ENCODE results near the gene MAML2.

DNA sequence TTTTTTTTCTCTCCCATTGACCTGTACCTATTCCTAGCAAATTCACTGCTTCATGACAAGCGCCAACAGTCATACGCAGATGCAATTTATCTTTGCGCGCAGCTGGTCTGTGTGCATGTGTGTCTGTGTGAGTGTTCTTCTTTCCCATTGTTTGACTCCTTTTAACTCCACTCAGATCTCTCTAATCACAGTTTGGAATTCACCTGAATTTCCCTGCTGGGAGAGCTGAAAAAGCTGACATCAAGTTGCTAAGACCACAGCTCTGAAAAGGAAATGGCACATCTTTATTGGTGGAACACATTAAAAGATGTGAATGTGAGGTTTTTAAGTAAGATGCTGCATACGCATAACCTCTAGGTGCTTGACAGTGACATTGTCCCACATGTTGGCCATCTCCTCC, 231.7 kb downstream of the MAML2 start:
- TF ChIP-seq RNF2 (IDR thresholded peaks at IDR 0.05) (no peak), EZH2 (IDR thresholded peaks at IDR 0.05; ENCODE audit: borderline replicate concordance, low read depth, low read length) (no peak), PHF20 (IDR thresholded peaks at IDR 0.05; ENCODE audit: partially characterized antibody) (no peak), ZNF778 (CRISPR knock-in tag; IDR thresholded peaks at IDR 0.05) (no peak), ZNF77 (CRISPR knock-in tag; IDR thresholded peaks at IDR 0.05) (no peak)
- TF ChIP-seq, protein P1, sequence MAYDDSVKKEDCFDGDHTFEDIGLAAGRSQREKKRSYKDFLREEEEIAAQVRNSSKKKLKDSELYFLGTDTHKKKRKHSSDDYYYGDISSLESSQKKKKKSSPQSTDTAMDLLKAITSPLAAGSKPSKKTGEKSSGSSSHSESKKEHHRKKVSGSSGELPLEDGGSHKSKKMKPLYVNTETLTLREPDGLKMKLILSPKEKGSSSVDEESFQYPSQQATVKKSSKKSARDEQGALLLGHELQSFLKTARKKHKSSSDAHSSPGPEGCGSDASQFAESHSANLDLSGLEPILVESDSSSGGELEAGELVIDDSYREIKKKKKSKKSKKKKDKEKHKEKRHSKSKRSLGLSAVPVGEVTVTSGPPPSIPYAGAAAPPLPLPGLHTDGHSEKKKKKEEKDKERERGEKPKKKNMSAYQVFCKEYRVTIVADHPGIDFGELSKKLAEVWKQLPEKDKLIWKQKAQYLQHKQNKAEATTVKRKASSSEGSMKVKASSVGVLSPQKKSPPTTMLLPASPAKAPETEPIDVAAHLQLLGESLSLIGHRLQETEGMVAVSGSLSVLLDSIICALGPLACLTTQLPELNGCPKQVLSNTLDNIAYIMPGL (CRISPR knock-in tag; IDR thresholded peaks at IDR 0.05), result no peak
- TF ChIP-seq, protein P2, sequence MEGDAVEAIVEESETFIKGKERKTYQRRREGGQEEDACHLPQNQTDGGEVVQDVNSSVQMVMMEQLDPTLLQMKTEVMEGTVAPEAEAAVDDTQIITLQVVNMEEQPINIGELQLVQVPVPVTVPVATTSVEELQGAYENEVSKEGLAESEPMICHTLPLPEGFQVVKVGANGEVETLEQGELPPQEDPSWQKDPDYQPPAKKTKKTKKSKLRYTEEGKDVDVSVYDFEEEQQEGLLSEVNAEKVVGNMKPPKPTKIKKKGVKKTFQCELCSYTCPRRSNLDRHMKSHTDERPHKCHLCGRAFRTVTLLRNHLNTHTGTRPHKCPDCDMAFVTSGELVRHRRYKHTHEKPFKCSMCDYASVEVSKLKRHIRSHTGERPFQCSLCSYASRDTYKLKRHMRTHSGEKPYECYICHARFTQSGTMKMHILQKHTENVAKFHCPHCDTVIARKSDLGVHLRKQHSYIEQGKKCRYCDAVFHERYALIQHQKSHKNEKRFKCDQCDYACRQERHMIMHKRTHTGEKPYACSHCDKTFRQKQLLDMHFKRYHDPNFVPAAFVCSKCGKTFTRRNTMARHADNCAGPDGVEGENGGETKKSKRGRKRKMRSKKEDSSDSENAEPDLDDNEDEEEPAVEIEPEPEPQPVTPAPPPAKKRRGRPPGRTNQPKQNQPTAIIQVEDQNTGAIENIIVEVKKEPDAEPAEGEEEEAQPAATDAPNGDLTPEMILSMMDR (IDR thresholded peaks at IDR 0.05 in 2 of 3, conservative IDR thresholded peaks at IDR 0.05 in 1 of 3; ENCODE audit: insufficient read depth in 2 of 3, low read depth in 1 of 3, low read length in 3 of 3), result no peak

All from K562 (cell line).